ENCODE results near the gene TP73.

Gene TP73

DNA sequence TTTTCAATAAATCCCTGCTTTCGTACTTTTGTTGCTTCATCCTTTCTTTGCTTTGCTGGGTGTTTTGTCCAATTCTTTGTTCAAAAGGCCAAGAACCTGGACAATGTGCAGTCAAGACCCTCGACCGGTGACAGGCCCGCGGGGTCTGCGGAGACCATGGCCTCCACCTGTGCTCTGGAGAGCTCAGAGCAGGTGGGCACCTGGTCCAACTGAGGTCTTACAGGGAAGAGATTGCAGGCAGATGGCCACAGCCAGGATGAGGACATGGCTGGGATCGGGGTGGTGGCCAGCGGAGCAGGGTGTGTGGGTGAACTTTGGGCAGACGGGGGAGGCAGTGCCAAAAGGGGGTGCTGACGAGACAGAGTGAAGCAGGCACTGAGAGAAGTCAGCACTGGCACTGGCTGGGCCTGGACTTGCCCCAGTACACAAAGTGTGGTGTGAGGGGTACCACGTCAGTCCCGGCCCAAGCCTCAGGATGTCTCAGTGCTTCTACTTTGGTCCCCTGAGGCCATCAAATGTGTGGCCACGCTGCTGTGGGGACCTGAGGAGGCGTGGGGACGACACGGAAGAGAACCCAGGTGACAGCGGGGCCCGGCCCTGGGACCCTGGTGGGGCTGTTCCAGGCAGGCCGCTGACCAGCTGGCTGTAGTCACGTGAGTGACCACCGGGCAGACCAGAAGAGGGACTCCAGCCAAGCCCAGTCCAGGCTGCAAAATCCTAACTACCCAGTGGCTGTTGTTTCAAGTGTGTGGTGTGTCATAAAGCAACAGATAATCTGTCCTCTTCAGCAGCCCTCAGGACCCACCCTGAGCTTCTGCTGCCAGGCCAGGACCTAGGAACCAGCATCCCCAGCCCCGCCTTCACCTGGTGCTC, 89.5 kb downstream of the TP73 start:
- 98% methylated on average over 22 of the region's 22 CpGs for WGBS (ENCODE audit: insufficient coverage)
- peaks cover 3 to 58% (median 44%) of the 10 kb centered on the region in 4 experiments for H3K36me3 ChIP-seq (ENCODE audit: control insufficient read depth in 4 of 4, insufficient read depth in 4 of 4, low read length in 3 of 4)
- ChIA-PET POLR2A (no interaction called here), CTCF (no interaction called here)
- no peaks in the 10 kb centered on the region for H3K9me3 ChIP-seq (ENCODE audit: control extremely low read depth in 1 of 5, control insufficient read depth in 4 of 5, insufficient read depth in 2 of 5, low read depth in 1 of 5, low read length in 4 of 5)
- H3K27ac ChIP-seq (ENCODE audit: insufficient read depth in 1 of 2, low read depth in 1 of 2, low read length in 2 of 2, poor library complexity in 1 of 2, severe bottlenecking in 2 of 2) = no peak overlapping the region
- H3K27me3 ChIP-seq (replicated peaks in 2 of 5; ENCODE audit: control insufficient read depth in 4 of 5, insufficient read depth in 5 of 5, low read length in 4 of 5) = no peaks in the 10 kb centered on the region
- peaks cover 0 to 15% (median 11%) of the 10 kb centered on the region in 4 experiments for H3K4me1 ChIP-seq (ENCODE audit: control extremely low read depth in 1 of 4, control insufficient read depth in 4 of 4, insufficient read depth in 4 of 4, low read length in 3 of 4)
- no peak for DNase-seq
- no peak overlapping the region for H3K4me3 ChIP-seq (ENCODE audit: control insufficient read depth in 1 of 7, extremely low read depth in 1 of 7, insufficient read depth in 4 of 7, low read depth in 2 of 7, low read length in 6 of 7)

GRCh38 chr1:3742439-3743298, 90.4 kb downstream of the TP73 start:
- no peak for DNase-seq
- Histone ChIP-seq H3K27me3 (replicated peaks in 2 of 5; ENCODE audit: control insufficient read depth in 4 of 5, insufficient read depth in 5 of 5, low read length in 4 of 5) (no peaks in the 10 kb centered on the region), H3K9me3 (ENCODE audit: control extremely low read depth in 1 of 5, control insufficient read depth in 4 of 5, insufficient read depth in 2 of 5, low read depth in 1 of 5, low read length in 4 of 5) (no peaks in the 10 kb centered on the region), H3K4me1 (ENCODE audit: control extremely low read depth in 1 of 4, control insufficient read depth in 4 of 4, insufficient read depth in 4 of 4, low read length in 3 of 4) (peaks cover 0 to 22% (median 14%) of the 10 kb centered on the region in 4 experiments), H3K27ac (ENCODE audit: insufficient read depth in 1 of 2, low read depth in 1 of 2, low read length in 2 of 2, poor library complexity in 1 of 2, severe bottlenecking in 2 of 2) (no peak overlapping the region), H3K4me3 (ENCODE audit: control insufficient read depth in 1 of 7, extremely low read depth in 1 of 7, insufficient read depth in 4 of 7, low read depth in 2 of 7, low read length in 6 of 7) (no peak overlapping the region), H3K36me3 (ENCODE audit: control insufficient read depth in 4 of 4, insufficient read depth in 4 of 4, low read length in 3 of 4) (peaks cover 3 to 52% (median 40%) of the 10 kb centered on the region in 4 experiments)
- CTCF ChIA-PET = interaction anchor here (1.0 kb wide), 1 partner anchor 12 kb away, joined by 3 read pairs; no protein-coding TSS in a partner anchor
- 98% methylated on average over 24 of the region's 24 CpGs for WGBS (ENCODE audit: insufficient coverage)
- POLR2A ChIA-PET = no interaction called here

DNA sequence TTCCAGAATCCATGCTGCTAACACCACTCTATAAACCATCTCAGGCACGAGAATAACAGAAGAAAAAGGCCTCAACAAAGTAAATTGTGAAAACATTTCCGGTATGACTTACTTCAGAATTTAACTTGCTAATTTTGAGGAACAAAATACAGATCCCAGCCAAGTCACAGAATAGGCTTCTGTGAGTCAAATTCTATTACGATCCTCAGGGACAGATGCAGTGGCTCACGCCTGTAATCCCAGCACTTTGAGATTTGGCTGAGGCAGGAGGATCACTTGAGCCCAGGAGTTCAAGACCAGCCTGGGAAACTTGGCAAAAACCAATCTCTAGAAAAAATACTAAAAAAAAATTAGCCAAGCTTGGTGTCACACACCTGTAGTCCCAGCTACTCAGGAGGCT, 91.1 kb downstream of the TP73 start:
- CTCF ChIA-PET = interaction anchor here (1.0 kb wide), 1 partner anchor 13 kb away, joined by 3 read pairs; no protein-coding TSS in a partner anchor
- POLR2A ChIA-PET = no interaction called here
- Histone ChIP-seq H3K9me3 (ENCODE audit: control extremely low read depth in 1 of 5, control insufficient read depth in 4 of 5, insufficient read depth in 2 of 5, low read depth in 1 of 5, low read length in 4 of 5) (no peaks in the 10 kb centered on the region), H3K4me3 (ENCODE audit: control insufficient read depth in 1 of 7, extremely low read depth in 1 of 7, insufficient read depth in 4 of 7, low read depth in 2 of 7, low read length in 6 of 7) (no peak overlapping the region), H3K27ac (ENCODE audit: insufficient read depth in 1 of 2, low read depth in 1 of 2, low read length in 2 of 2, poor library complexity in 1 of 2, severe bottlenecking in 2 of 2) (no peak overlapping the region), H3K27me3 (replicated peaks in 2 of 5; ENCODE audit: control insufficient read depth in 4 of 5, insufficient read depth in 5 of 5, low read length in 4 of 5) (no peaks in the 10 kb centered on the region), H3K36me3 (ENCODE audit: control insufficient read depth in 4 of 4, insufficient read depth in 4 of 4, low read length in 3 of 4) (peaks cover 3 to 46% (median 33%) of the 10 kb centered on the region in 4 experiments), H3K4me1 (ENCODE audit: control extremely low read depth in 1 of 4, control insufficient read depth in 4 of 4, insufficient read depth in 4 of 4, low read length in 3 of 4) (peaks cover 0 to 26% (median 18%) of the 10 kb centered on the region in 4 experiments)
- no peak for DNase-seq
- WGBS (ENCODE audit: insufficient coverage) = 83% methylated on average over 4 of the region's 4 CpGs

DNA sequence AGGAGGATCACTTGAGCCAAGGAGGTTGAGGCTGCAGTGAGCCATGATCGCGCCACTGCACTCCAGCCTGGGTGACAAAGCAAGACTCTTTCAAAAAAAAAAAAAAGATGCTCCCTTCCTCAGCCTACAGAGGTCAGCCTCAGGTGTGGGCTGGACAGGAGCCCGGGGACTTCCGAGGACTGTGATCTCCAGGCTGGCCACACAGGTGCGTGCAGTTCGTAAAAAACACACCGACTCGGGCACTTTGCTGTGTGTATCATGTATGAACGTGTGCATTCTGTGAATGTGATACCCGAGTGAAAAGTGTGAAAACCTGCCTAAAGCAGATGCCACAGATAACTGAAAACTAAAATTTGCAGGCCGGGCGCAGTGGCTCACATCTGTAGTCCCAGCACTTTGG, 91.5 kb downstream of the TP73 start:
- DNase-seq = no peak
- H3K36me3 ChIP-seq (ENCODE audit: control insufficient read depth in 4 of 4, insufficient read depth in 4 of 4, low read length in 3 of 4) = peaks cover 1 to 42% (median 29%) of the 10 kb centered on the region in 4 experiments
- H3K9me3 ChIP-seq (ENCODE audit: control extremely low read depth in 1 of 5, control insufficient read depth in 4 of 5, insufficient read depth in 2 of 5, low read depth in 1 of 5, low read length in 4 of 5) = no peaks in the 10 kb centered on the region
- CTCF ChIA-PET = interaction anchor here (1.0 kb wide), 1 partner anchor 14 kb away, joined by 3 read pairs; no protein-coding TSS in a partner anchor
- POLR2A ChIA-PET = no interaction called here
- H3K27me3 ChIP-seq (replicated peaks in 2 of 5; ENCODE audit: control insufficient read depth in 4 of 5, insufficient read depth in 5 of 5, low read length in 4 of 5) = no peaks in the 10 kb centered on the region
- no peak overlapping the region for H3K27ac ChIP-seq (ENCODE audit: insufficient read depth in 1 of 2, low read depth in 1 of 2, low read length in 2 of 2, poor library complexity in 1 of 2, severe bottlenecking in 2 of 2)
- H3K4me3 ChIP-seq (ENCODE audit: control insufficient read depth in 1 of 7, extremely low read depth in 1 of 7, insufficient read depth in 4 of 7, low read depth in 2 of 7, low read length in 6 of 7) = no peak overlapping the region
- WGBS (ENCODE audit: insufficient coverage) = 97% methylated on average over 7 of the region's 12 CpGs
- peaks cover 0 to 26% (median 18%) of the 10 kb centered on the region in 4 experiments for H3K4me1 ChIP-seq (ENCODE audit: control extremely low read depth in 1 of 4, control insufficient read depth in 4 of 4, insufficient read depth in 4 of 4, low read length in 3 of 4)

GRCh38 chr1:3744646-3745045, 92.3 kb downstream of the TP73 start:
- Histone ChIP-seq H3K27me3 (replicated peaks in 2 of 5; ENCODE audit: control insufficient read depth in 4 of 5, insufficient read depth in 5 of 5, low read length in 4 of 5) (no peaks in the 10 kb centered on the region), H3K27ac (ENCODE audit: insufficient read depth in 1 of 2, low read depth in 1 of 2, low read length in 2 of 2, poor library complexity in 1 of 2, severe bottlenecking in 2 of 2) (no peak overlapping the region), H3K4me1 (ENCODE audit: control extremely low read depth in 1 of 4, control insufficient read depth in 4 of 4, insufficient read depth in 4 of 4, low read length in 3 of 4) (peaks cover 0 to 26% (median 18%) of the 10 kb centered on the region in 4 experiments), H3K36me3 (ENCODE audit: control insufficient read depth in 4 of 4, insufficient read depth in 4 of 4, low read length in 3 of 4) (peaks cover 0 to 35% (median 23%) of the 10 kb centered on the region in 4 experiments), H3K4me3 (ENCODE audit: control insufficient read depth in 1 of 7, extremely low read depth in 1 of 7, insufficient read depth in 4 of 7, low read depth in 2 of 7, low read length in 6 of 7) (no peak overlapping the region), H3K9me3 (ENCODE audit: control extremely low read depth in 1 of 5, control insufficient read depth in 4 of 5, insufficient read depth in 2 of 5, low read depth in 1 of 5, low read length in 4 of 5) (no peaks in the 10 kb centered on the region)
- CTCF ChIA-PET = no interaction called here
- 98% methylated on average over 7 of the region's 10 CpGs for WGBS (ENCODE audit: insufficient coverage)
- POLR2A ChIA-PET = no interaction called here
- DNase-seq = no peak

DNA sequence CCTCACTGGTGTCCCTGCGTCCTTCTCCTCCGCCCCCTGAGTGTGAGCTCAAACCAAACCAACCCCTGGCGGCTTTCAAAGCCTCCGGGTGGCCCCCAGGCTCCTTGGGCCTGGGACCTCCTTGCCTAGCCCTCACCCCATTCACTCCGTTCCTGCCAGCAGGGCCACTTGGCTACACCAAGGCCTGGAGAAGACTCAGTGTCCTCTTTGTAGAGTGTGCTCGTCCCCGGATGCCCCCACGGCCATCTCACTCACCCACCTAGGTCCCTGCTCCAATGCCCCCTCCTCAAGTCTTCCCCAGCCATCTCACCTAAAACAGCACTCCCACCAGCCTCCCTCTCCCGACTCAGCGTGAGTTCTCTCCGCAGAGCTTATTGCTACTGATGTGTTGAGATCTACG, 92.8 kb downstream of the TP73 start:
- no peak for DNase-seq
- CTCF ChIA-PET = no interaction called here
- no peaks in the 10 kb centered on the region for H3K9me3 ChIP-seq (ENCODE audit: control extremely low read depth in 1 of 5, control insufficient read depth in 4 of 5, insufficient read depth in 2 of 5, low read depth in 1 of 5, low read length in 4 of 5)
- H3K4me1 ChIP-seq (ENCODE audit: control extremely low read depth in 1 of 4, control insufficient read depth in 4 of 4, insufficient read depth in 4 of 4, low read length in 3 of 4) = peaks cover 0 to 26% (median 18%) of the 10 kb centered on the region in 4 experiments
- POLR2A ChIA-PET = no interaction called here
- H3K27me3 ChIP-seq (replicated peaks in 2 of 5; ENCODE audit: control insufficient read depth in 4 of 5, insufficient read depth in 5 of 5, low read length in 4 of 5) = no peaks in the 10 kb centered on the region
- 99% methylated on average over 9 of the region's 12 CpGs for WGBS (ENCODE audit: insufficient coverage)
- no peak overlapping the region for H3K4me3 ChIP-seq (ENCODE audit: control insufficient read depth in 1 of 7, extremely low read depth in 1 of 7, insufficient read depth in 4 of 7, low read depth in 2 of 7, low read length in 6 of 7)
- H3K27ac ChIP-seq (ENCODE audit: insufficient read depth in 1 of 2, low read depth in 1 of 2, low read length in 2 of 2, poor library complexity in 1 of 2, severe bottlenecking in 2 of 2) = no peak overlapping the region
- peaks cover 0 to 32% (median 22%) of the 10 kb centered on the region in 4 experiments for H3K36me3 ChIP-seq (ENCODE audit: control insufficient read depth in 4 of 4, insufficient read depth in 4 of 4, low read length in 3 of 4)

Data from common myeloid progenitor, CD34-positive (primary cell).